ENCODE data around the gene PCLO. TPM values are rescaled to one million over a fixed set of nuclear protein-coding genes. Genes with fewer than 3 reads are reported as not detected.

The PCLO gene
- total RNA-seq, 2 experiments from 2014 or later = 0.35 to 1.4 TPM

GRCh38 chr7:82961240-82961639, 201.4 kb downstream of the PCLO start:
- no TSS peak for BruUV-seq (replicated peaks)

GRCh38 chr7:82959528-82959927, 203.2 kb downstream of the PCLO start:
- no peak overlapping the region for H3K27ac ChIP-seq (ENCODE audit: low read depth, low read length, poor library complexity, severe bottlenecking)
- H3K79me2 ChIP-seq (ENCODE audit: insufficient read depth, low read depth, low read length) = no peaks in the 10 kb centered on the region
- no peak overlapping the region for H3K4me2 ChIP-seq (ENCODE audit: low read length)
- TF ChIP-seq CTCF (conservative IDR thresholded peaks at IDR 0.05; ENCODE audit: low read length) (no peak), EZH2phosphoT487 (IDR thresholded peaks at IDR 0.05; ENCODE audit: borderline replicate concordance, low read depth, low read length) (no peak)
- no peak for DNase-seq (ENCODE audit: low spot score)
- no peak overlapping the region for H2AFZ ChIP-seq (ENCODE audit: low read length)
- H3K36me3 ChIP-seq (ENCODE audit: insufficient read depth, low read length) = no peaks in the 10 kb centered on the region
- H3K9me3 ChIP-seq (ENCODE audit: low read length) = no peaks in the 10 kb centered on the region
- ChIA-PET POLR2A (no interaction called here), CTCF (ENCODE audit: unreplicated experiment) (no interaction called here)
- H3K4me1 ChIP-seq (ENCODE audit: insufficient read depth, low read length, poor library complexity, severe bottlenecking) = peaks cover 7% of the 10 kb centered on the region
- intact Hi-C loops (cut with micrococcal nuclease; ENCODE audit: unreplicated experiment) = no loop called here
- H4K20me1 ChIP-seq (ENCODE audit: insufficient read depth, low read length) = no peaks in the 10 kb centered on the region
- BruUV-seq (replicated peaks) = no TSS peak
- no peaks in the 10 kb centered on the region for H3K9me2 ChIP-seq (ENCODE audit: insufficient read depth, low read length)
- no peak overlapping the region for H3K4me3 ChIP-seq (ENCODE audit: low read depth, low read length, poor library complexity, severe bottlenecking)

More at GRCh38 chr7:82961240-82961639, 201.4 kb downstream of the PCLO start:
- POLR2A ChIA-PET = no interaction called here
- Histone ChIP-seq H3K36me3 (ENCODE audit: insufficient read depth, low read length) (no peaks in the 10 kb centered on the region), H3K9me2 (ENCODE audit: insufficient read depth, low read length) (no peaks in the 10 kb centered on the region), H3K4me2 (ENCODE audit: low read length) (no peak overlapping the region), H3K4me1 (ENCODE audit: insufficient read depth, low read length, poor library complexity, severe bottlenecking) (peaks cover 7% of the 10 kb centered on the region), H3K9me3 (ENCODE audit: low read length) (no peaks in the 10 kb centered on the region), H3K79me2 (ENCODE audit: insufficient read depth, low read depth, low read length) (no peaks in the 10 kb centered on the region), H4K20me1 (ENCODE audit: insufficient read depth, low read length) (no peaks in the 10 kb centered on the region), H3K4me3 (ENCODE audit: low read depth, low read length, poor library complexity, severe bottlenecking) (no peak overlapping the region), H2AFZ (ENCODE audit: low read length) (peak overlapping the region; percentile 10; the same call in 1 of the 2 replicates), H3K27ac (ENCODE audit: low read depth, low read length, poor library complexity, severe bottlenecking) (no peak overlapping the region)
- intact Hi-C loops (cut with micrococcal nuclease; ENCODE audit: unreplicated experiment) = no loop called here
- no peak for DNase-seq (ENCODE audit: low spot score)
- no peak for TF ChIP-seq CTCF (conservative IDR thresholded peaks at IDR 0.05; ENCODE audit: low read length)
- no peak for TF ChIP-seq EZH2phosphoT487 (IDR thresholded peaks at IDR 0.05; ENCODE audit: borderline replicate concordance, low read depth, low read length)
- CTCF ChIA-PET (ENCODE audit: unreplicated experiment) = no interaction called here

GRCh38 chr7:82957521-82957920, 205.2 kb downstream of the PCLO start:
- Histone ChIP-seq H3K4me3 (ENCODE audit: low read depth, low read length, poor library complexity, severe bottlenecking) (no peak overlapping the region), H3K4me1 (ENCODE audit: insufficient read depth, low read length, poor library complexity, severe bottlenecking) (no peaks in the 10 kb centered on the region), H3K9me2 (ENCODE audit: insufficient read depth, low read length) (no peaks in the 10 kb centered on the region), H3K4me2 (ENCODE audit: low read length) (no peak overlapping the region), H3K27ac (ENCODE audit: low read depth, low read length, poor library complexity, severe bottlenecking) (no peak overlapping the region), H3K79me2 (ENCODE audit: insufficient read depth, low read depth, low read length) (no peaks in the 10 kb centered on the region), H3K9me3 (ENCODE audit: low read length) (no peaks in the 10 kb centered on the region), H3K36me3 (ENCODE audit: insufficient read depth, low read length) (no peaks in the 10 kb centered on the region), H2AFZ (ENCODE audit: low read length) (no peak overlapping the region), H4K20me1 (ENCODE audit: insufficient read depth, low read length) (no peaks in the 10 kb centered on the region)
- ChIA-PET POLR2A (interaction anchor here (0.6 to 1.3 kb wide), 2 partner anchors 10 to 112 kb away, joined by 3 to 4 read pairs; no protein-coding TSS in a partner anchor), CTCF (ENCODE audit: unreplicated experiment) (no interaction called here)
- DNase-seq (ENCODE audit: low spot score) = no peak
- no TSS peak for BruUV-seq (replicated peaks)
- TF ChIP-seq EZH2phosphoT487 (IDR thresholded peaks at IDR 0.05; ENCODE audit: borderline replicate concordance, low read depth, low read length) (no peak), CTCF (conservative IDR thresholded peaks at IDR 0.05; ENCODE audit: low read length) (no peak)
- intact Hi-C loops (cut with micrococcal nuclease; ENCODE audit: unreplicated experiment) = no loop called here
